Colonic mucosa (tissue), 4 donors: ENCODE data around the gene IMMP2L. TPM values are rescaled to one million over a fixed set of nuclear protein-coding genes. Genes with fewer than 3 reads are reported as not detected.

Experiments used
- DNase-seq: peaks from one replicate; pipeline ENCODE4 v3.0.0-alpha.2; 2020
- H3K27ac ChIP-seq: fragments of 200-600 bp; one replicate; pipeline ENCODE4 v1.8.0; 2021
- H3K27me3 ChIP-seq: fragments of 200-600 bp; one replicate; pipeline ENCODE4 v1.8.0; 2021
- H3K36me3 ChIP-seq: fragments of 200-600 bp; one replicate; pipeline ENCODE4 v1.8.0; 2021
- H3K4me1 ChIP-seq: fragments of 200-600 bp; one replicate; pipeline ENCODE4 v1.8.0; 2021; ENCODE audit warnings: mild to moderate bottlenecking
- H3K4me3 ChIP-seq: fragments of 200-600 bp; one replicate; pipeline ENCODE4 v1.8.0; 2021
- H3K9ac ChIP-seq, 2 donors: one replicate each; pipeline ENCODE4 v1.7.0; 2013; ENCODE audit warnings: control low read depth in 2 of 2, low read depth in 2 of 2, low read length in 2 of 2
- H3K9me3 ChIP-seq: fragments of 200-600 bp; one replicate; pipeline ENCODE4 v1.8.0; 2021
- CTCF ChIP-seq: fragments of 200-600 bp; IDR thresholded peaks from one replicate; pipeline ENCODE4 v1.8.0; 2022; ENCODE audit warnings: antibody characterized with exemption, mild to moderate bottlenecking
- intact Hi-C: fragments of 100-400 bp; cut with DNase I; formaldehyde crosslinking; loops from one replicate; pipeline ENCODE4 v1.14.1; 2022
- total RNA-seq, 2 donors: library from RNA; stranded (reverse); fragmentation: NEBNext Ultra II Directional in 1 of 2; extraction: Animal tissue kit (Norgen Biotek cat#: 25700) in 1 of 2; gene quantifications; one replicate each; pipeline ENCODE4 v1.2.1, GENCODE V29; 2021
- donor health status: healthy.
- donor health status: DM: no; HTN: no; CAD: no.
- donor health status: DM: no; HTN: no; CAD: no.

IMMP2L gene
- total RNA-seq, 2 donors from 2014 or later = 13.4 to 15.4 TPM

- intact Hi-C loops = no loop called here
- no peak for TF ChIP-seq CTCF
- Histone ChIP-seq H3K27me3 (no peaks in the 10 kb centered on the region), H3K9ac (no peak overlapping the region), H3K4me1 (no peaks in the 10 kb centered on the region), H3K36me3 (no peaks in the 10 kb centered on the region), H3K27ac (no peak overlapping the region), H3K9me3 (no peaks in the 10 kb centered on the region), H3K4me3 (no peak overlapping the region)
- no peak for DNase-seq
These were observed 389.6 kb downstream of the IMMP2L start for GRCh38 chr7:111172564-111173257.

DNA sequence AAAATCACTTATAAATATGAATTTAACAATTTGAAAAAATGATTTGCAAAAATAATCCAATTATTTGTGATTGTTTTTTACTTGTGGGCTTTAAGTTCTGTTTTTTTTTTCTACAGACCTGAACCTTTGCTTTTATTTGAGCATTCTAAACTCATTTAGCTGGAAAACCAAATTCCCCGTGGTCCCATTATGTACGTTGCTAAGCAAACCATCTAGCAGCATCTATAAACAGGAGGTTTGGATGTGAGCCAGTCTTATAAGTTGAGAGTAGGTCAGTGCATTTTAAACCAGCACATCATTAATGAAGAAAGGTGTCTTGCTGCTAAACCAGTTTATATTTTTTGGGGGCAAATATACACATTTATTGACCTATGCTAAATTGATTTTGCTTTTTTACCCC, 394.1 kb downstream of the IMMP2L start:
- intact Hi-C loops = no loop called here
- Histone ChIP-seq H3K4me3 (no peak overlapping the region), H3K27ac (no peak overlapping the region), H3K27me3 (no peaks in the 10 kb centered on the region), H3K36me3 (no peaks in the 10 kb centered on the region), H3K9ac (no peak overlapping the region), H3K4me1 (no peaks in the 10 kb centered on the region), H3K9me3 (no peaks in the 10 kb centered on the region)
- no peak for DNase-seq
- TF ChIP-seq CTCF = no peak

GRCh38 chr7:111164442-111164841, 397.9 kb downstream of the IMMP2L start:
- Histone ChIP-seq H3K9ac (no peak overlapping the region), H3K27ac (no peak overlapping the region), H3K9me3 (no peaks in the 10 kb centered on the region), H3K27me3 (no peaks in the 10 kb centered on the region), H3K4me1 (no peaks in the 10 kb centered on the region), H3K4me3 (no peak overlapping the region), H3K36me3 (no peaks in the 10 kb centered on the region)
- no peak for DNase-seq
- TF ChIP-seq CTCF = no peak
- intact Hi-C loops = no loop called here

- intact Hi-C loops = no loop called here
- H3K4me3 ChIP-seq = no peak overlapping the region
- no peak overlapping the region for H3K9ac ChIP-seq
- H3K9me3 ChIP-seq = no peaks in the 10 kb centered on the region
- no peaks in the 10 kb centered on the region for H3K36me3 ChIP-seq
- no peak for DNase-seq
- H3K4me1 ChIP-seq = no peaks in the 10 kb centered on the region
- no peak for TF ChIP-seq CTCF
- H3K27ac ChIP-seq = no peak overlapping the region
- H3K27me3 ChIP-seq = no peaks in the 10 kb centered on the region
These were observed 399.6 kb downstream of the IMMP2L start for GRCh38 chr7:111162692-111163091.

DNA sequence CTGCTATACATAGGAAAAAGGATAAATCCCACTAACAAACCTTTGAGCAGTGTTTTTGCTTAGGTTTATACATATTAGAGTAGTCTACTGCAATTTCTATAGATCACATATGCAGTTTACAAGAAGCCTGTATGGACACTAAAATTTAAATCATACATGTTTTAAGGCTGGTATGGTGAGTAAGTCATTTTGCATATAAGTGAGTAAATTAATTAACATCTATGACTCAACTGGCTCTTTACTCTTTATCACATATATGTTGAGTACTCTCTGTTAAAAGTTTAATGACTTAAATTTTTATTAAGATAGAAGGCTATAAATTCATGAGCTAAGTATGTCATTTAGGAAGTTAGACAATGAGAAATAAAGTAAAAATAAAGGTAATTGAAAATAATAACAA, 402.0 kb downstream of the IMMP2L start:
- TF ChIP-seq CTCF = no peak
- intact Hi-C loops = no loop called here
- H3K4me1 ChIP-seq = no peaks in the 10 kb centered on the region
- no peak overlapping the region for H3K4me3 ChIP-seq
- H3K9me3 ChIP-seq = no peaks in the 10 kb centered on the region
- no peaks in the 10 kb centered on the region for H3K36me3 ChIP-seq
- H3K27me3 ChIP-seq = no peaks in the 10 kb centered on the region
- H3K9ac ChIP-seq = no peak overlapping the region
- no peak overlapping the region for H3K27ac ChIP-seq
- no peak for DNase-seq
